CMK (cell line): Measurements from ENCODE around the gene ITPRIPL1.
"Not testable (repeated sequence)": the region's sequence is repeated elsewhere in the genome, so short reads cannot be mapped to it uniquely, and the experiment has no call there.

Experiments used
- DNase-seq: peaks from one replicate; pipeline ENCODE4 v3.0.0-alpha.2; 2010; ENCODE audit warnings: low read depth

The ITPRIPL1 gene, protein sequence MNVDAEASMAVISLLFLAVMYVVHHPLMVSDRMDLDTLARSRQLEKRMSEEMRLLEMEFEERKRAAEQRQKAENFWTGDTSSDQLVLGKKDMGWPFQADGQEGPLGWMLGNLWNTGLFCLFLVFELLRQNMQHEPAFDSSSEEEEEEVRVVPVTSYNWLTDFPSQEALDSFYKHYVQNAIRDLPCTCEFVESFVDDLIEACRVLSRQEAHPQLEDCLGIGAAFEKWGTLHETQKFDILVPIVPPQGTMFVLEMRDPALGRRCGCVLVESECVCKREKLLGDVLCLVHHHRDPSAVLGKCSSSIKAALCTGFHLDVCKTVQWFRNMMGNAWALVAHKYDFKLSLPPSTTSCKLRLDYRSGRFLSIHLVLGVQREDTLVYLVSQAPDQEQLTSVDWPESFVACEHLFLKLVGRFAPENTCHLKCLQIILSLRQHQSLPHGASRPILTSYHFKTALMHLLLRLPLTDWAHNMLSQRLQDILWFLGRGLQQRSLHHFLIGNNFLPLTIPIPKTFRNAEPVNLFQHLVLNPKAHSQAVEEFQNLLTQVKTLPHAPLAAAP

DNA sequence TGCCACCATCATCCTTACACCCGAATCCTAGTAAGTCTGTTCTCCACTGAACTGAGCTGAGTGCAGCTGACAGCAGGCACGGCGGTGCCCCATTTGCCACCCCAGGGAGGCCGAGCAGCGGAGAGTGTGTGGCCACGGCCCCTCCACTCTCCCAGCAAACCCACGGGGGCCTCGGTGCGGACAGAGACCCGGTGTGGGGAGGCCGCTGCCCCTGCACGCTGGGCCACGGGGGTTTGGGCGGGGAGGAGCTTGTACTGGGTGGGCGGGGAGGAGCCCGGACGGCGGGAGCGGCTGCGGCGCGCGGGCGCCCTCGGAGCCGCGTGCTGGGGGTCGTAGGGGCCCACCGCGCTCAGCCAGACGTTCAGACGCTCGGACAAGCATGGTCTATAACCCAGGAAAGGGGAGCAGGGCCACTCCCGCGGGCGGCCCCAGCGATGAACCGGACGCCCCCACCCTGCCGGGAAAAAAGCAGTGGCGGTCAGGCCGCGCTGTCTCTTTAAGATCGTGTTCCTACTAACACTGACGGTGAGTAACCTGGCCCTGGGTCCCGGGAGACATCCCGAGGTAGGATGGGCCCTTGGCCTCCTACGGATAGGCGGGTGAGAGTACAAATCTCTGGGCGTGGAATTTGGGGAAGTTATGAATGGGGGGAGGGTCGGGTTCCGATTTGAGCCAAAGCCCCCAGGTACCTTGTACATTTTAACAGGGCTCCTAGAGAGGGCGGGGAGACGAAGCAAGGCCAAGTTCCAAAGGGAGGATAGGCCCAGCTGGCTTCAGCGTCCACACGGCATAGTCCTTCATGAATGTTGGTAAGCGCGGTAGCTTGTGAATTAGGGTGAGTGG lies at the start of gene ITPRIPL1:
ITPRIPL1 (plus strand) TSS at position 277 of the 843 bp plus-strand sequence; CDS start at position 800, 523 bp downstream.
- DNase-seq = peak; percentile 63

DNA sequence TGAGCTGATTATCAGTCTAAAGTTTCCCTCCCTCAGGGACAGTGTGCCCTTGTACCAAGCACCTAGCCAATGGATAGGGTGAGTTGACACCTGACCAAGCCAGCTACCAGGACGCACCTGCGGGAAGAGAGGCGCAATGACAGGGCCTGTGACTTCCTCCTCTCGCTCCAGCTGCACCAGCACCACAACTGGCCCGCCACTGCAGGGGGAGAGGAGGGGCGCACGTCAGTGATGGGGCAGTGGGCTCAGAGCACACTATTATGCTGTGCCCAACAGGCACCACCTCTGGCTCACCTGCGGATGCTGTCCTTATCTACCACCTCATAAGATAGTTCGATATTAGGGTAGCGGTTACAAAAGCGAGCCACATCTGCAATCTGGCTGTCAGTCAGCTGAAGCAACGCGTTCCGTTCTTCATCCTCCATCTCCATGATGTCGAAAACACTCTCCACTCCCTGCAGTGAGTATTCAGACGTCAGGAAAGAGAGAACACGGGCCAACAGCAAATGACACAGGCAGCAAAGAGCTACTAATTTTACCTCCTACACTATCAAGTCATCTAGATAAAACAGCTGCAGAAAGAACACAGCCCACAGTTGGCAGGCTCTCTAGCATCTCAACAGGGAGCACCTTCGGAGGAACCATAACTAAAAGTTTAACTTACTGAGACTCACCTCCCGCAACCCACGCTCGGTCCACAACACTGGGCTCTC lies 48.2 kb upstream of the ITPRIPL1 start:
- DNase-seq = no peak

DNA sequence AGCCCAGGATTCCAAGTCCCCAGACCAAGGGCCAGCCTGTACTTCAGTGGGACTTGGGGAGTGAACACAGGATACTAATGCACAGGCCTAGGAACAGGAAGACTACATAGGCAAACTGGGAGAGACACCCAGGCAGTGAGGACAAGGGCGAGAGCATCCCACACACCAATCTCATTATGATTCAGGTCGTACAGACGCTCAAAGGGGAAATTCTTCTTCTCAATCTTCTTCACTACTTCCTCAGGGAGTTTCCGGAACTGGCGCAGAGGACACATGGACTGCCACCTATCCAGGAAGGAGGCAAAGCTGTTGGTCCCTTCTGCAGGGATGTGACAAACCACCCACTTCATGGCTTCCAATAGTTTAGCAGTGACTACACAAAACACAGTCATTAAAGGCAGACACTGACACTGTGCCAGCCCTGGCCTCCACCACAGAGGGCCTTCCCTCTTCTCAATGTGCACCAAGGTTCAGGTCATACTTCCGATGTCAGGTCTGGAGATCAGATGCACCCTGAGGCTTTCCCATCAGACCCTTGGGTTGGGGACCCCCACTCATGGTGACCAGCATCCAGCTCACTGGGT lies 37.8 kb upstream of the ITPRIPL1 start:
- no peak for DNase-seq

DNA sequence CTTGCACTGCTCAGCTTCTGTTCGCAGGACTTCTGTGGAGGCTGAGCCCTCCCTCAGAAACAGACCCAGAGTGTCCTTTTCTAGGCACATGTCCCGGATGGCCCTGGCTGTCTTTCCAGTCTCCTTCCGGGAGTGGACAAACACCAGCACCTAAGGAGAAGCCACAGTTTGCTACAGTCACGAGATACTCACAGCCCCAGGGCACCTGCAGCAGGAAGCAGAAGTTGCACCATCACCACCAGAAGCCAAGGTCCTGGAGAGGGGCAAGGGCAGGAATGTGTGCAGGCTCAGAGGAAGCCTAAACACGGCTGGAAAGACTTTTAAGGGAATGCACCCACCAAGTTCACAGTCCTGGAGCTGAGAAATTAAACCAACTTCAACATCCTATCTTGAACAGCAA lies 33.4 kb upstream of the ITPRIPL1 start:
- no peak for DNase-seq

DNA sequence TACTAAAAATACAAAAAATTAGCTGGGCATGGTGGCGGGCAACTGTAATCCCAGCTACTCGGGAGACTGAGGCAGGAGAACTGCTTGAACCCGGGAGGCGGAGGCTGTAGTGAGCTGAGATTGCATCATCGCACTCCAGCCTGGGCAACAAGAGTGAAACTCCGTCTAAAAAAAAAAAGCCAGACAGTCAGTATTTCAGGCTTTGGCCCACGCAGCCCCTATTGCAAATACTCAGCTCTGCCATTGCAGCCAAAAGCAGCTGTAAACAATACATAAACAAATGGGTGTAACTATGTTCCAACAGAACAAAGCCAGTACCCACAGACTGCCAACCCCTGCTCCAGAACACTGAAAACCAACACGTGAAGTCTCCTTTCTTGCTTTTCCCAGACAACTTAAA lies 30.8 kb upstream of the ITPRIPL1 start:
- not testable (repeated sequence) for DNase-seq

DNA sequence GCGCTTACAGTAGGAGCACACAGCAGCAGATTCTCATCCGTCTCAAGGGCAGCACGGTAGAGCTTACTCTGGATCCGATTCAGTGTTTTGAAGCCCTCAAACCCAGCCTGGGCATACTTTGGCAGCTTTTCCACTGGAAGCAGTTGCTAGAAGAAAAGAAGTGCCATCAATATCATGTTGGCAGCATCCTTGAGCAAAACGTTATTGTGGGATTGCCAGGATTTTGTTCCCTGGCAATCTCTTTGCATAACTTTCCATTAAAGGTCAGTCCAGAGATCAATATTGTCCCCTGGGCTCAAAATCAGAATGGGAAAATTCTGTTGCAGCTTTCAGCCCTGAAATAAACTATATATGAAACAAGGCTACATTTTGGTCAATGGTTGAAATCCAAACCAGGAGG lies 28.2 kb upstream of the ITPRIPL1 start:
- DNase-seq = no peak

DNA sequence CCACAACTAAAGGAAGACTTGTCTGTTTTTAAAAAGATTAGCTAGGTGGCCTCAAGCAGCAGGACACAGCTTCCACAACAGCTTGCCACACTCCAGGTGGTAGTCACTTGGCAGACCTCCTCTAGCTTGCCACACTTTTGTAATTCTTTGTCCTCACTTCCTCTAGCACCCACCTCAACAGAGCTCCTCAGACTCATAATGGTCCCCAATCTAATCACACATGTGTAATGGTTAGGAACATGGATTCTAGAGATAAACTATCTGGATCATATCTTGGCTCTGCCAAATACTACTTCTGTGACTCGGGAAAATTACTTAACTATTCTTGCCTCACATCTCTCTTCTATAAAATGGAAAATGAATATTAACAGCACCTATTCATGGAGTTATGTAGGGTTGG lies 23.3 kb upstream of the ITPRIPL1 start:
- DNase-seq = no peak

DNA sequence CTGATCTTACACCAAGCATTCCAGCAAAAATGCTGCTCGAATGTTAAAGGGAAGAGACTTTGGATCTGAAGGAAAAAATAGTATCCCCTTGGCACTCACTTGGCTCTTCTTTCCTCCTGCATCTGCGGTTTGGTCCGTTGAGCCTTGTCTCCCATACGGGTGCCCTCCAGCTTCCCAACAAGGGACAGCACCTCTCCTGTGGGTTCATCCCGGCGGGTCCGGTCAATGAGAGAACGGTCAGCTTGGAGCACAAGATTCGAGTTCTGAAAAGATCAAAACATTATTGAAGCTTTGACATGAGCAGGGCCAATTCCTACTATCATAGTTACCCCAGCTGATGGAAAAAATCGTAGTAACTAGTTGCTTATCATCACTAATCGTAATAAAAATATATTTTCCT lies 20.5 kb upstream of the ITPRIPL1 start:
- DNase-seq = no peak

DNA sequence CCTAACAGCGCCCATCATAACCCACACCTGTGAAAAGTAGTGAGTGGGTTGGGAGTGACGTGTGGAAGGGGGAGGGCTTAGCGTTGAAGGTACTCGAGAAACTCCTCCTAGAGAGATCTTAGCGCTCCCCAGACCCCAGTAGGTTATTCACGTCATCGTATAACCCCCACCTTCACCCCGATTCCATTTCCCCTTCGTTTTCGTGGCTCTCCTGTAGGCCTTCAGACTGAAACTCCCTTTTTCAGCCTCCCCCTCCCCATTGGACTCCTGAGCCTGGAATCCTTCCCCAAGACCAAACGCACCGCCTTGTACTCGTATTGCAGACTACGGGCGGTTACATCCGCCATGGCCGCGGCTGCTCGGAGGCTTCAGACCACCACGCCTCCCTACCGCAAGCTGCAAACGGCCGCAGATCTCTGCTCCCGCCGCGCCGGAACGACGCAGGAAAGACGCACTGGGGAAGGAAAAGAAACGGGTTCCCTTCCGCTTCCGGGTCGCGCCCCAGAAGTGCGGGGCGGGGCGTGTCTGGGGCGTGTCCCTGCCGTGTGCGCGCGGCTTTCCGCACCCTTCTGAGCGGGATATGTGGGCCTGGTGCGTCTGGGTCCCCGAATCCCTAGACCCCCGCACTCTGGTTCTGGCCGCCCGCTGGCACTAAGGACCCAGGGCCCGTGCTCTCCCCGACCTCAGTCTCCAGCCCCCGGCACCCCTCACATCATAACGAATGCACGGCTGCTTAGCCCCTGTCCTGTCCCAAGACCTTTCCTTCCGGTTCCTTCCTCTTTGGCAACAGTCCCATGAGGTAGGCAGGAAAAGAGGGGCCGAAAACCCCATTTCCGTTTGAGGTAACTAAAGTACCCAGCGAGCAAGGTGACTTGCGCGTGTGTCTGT lies 19.8 kb upstream of the ITPRIPL1 start, which contains the start of gene SNRNP200:
SNRNP200 (minus strand) TSS at position 456 of the 888 bp plus-strand sequence; CDS start at position 347, 109 bp downstream.
- peak; percentile 77 for DNase-seq

DNA sequence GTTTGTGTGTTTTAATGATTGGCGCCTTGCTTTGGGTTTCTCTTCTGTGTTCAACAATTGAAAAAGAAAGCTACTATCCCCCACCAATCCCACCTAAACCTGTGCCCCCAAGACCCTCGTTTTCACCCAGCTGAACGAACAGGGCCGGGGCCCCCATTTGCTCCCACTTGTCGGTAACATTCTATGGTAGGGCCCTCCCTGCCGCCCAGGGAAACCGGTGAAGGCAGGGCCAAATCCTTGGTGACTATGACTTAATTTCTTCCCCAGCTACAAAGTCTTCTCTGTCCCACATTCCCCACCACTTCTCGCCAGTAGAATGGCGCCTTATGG lies 19.2 kb upstream of the ITPRIPL1 start:
- no peak for DNase-seq

DNA sequence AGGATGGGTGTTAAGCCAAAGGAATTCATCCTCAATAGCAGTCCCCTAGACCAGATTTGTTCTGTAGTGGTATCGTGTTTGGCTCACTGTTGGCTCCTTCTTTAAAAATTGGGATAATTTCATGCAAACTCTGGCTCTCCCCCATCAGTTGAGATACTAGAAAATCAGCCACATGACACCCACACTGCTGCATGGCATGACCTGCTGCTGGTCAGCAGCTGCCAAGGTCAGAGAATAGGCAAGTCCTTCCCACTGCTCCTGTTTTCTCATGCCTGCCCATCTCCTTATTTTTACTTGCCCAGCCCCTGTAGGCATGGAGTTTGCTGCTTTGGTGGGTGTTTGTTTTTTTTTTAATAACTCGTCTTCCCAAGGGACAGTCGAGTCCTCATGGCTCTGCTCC lies 18.7 kb upstream of the ITPRIPL1 start:
- no peak for DNase-seq

DNA sequence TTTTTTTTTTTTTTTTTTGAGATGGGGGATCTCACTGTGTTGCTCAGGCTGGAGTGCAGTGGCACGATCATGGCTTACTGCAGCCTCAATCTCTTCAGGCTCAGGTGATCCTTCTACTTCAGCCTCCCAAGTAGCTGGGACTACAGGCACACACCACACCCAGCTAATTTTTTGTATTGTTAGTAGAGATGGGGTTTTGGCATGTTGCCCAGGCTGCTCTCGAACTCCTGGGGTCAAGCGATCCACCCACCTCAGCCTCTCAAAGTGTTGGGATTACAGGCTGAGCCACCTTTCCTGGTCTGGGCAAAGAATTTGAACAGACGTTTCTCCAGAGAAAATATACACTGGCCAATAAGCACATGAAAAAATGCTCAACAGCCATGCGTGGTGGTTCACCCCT lies 16.9 kb upstream of the ITPRIPL1 start:
- no peak for DNase-seq

DNA sequence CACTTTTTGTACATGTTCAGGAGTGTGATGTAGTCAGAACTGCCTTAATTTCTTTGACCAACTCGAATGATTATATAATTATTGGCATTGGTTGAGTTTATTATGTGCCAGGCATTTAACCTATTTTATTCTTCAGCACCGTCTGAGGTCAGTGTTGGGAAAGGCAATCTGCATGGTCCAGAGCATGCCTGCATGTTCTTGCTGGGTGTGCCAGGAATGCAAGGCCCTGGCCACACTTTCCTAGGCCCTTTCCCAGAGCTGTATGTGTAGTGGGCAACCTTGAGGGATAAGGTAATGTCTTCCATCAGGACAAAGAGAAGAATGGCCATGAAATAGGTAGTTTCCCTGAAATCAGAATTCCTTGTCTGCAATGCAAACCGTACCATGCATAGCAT lies 10.1 kb upstream of the ITPRIPL1 start:
- no peak for DNase-seq

DNA sequence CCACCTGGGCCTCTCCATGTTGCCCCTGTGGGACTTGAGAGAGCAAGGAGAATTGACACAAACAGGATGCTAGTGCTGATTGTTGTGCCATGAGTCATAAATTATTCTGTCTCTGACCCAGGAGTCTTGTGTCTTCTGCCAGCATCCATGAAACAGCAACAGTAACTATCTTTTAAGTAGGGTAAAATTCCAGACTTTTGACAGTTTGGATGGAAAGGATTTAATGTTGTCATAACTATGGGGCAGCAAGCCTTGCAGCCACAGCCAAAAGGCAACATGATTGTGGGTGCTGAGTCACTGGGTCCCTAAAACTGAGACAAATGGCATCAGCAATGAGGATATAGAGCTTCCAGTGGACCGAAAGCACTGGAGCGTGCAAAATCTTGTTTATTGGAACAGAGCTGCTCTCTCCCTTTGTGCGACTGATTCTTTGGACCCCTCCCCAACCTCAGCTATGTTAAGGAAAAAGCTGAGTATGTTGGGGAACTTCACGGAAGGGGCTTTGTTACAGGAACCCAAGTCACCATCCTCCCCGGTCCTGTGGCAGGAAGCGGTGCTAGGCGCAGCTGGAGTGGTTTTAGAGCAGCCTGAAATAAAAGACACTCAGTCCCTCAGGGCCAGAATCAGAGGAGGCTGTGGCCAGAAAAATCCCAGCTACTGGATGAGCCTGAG lies 9.6 kb upstream of the ITPRIPL1 start:
- DNase-seq = no peak

DNA sequence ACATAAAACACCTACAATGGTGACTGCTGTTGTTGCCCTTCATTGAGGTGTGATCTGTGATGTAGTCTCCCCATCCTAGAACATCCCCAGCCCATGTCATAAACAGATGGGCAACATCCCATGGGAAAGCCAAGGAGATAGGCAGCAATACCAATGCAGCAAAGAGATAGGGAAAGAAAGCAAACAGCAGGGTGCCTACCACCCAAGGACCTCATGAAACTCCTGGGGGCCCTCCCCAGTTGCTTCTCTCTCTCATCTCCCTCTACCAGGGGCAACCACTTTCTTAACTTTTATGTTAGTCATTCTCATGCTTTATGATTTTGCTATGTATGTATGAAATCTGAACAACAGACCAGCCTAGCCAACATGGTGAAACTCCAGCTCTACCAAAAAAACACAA lies 8.1 kb upstream of the ITPRIPL1 start:
- DNase-seq = no peak

DNA sequence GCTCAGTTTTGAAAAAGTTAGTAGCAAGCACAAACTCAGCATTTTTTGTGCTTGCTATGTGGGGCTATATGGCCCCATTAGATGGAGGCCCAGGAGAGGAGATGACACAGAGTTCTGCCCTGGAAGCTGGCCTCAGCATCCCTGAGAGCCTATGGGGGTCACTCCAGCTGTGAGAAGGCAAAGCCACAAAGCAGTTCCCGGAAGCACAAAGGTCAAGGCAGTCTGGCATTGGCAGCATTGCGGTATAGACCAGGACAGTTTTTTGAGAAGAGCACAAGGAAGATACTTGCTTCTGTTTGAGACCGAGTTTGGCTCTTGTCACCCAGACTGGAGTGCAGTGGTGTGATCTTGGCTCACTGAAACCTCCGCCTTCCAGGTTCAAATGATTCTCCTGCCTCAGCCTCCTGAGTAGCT lies 7.5 kb upstream of the ITPRIPL1 start:
- DNase-seq = no peak

DNA sequence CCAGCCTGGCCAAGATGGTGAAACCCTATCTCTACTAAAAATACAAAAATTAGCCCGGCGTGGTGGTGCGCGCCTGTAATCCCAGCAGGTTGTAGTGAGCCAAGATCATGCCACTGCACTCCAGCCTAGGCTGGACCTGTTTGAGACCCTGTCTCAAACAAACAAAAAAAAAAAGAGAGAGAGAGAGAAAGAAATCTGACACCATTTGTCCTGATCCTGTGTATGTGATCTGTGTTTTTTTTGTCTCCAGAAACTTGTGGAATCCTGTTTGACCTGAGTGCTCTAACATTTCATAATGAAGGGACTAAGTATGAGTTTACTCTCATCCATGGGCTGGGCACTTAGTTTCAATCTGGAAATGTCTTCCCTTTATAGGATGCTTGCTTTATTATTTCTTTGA lies 6.4 kb upstream of the ITPRIPL1 start:
- DNase-seq = no peak

DNA sequence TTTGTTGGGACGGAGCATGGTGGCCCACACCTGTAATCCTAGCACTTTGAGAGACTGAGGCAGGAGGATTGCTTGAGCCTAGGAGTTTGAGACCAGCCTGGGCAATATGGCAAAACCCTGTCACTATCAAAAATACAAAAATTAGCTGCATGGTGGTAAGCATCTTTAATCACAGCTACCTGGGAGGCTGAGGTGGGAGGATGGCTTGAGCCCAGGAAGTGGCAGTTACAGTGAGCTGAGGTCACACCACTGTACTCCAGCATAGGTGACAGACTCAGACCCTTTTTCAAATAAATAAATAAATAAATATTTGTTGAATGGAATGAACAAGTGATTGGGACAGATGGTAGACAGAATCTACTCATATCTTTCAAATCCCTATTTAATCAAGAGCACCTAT lies 5.7 kb upstream of the ITPRIPL1 start:
- DNase-seq = no peak

DNA sequence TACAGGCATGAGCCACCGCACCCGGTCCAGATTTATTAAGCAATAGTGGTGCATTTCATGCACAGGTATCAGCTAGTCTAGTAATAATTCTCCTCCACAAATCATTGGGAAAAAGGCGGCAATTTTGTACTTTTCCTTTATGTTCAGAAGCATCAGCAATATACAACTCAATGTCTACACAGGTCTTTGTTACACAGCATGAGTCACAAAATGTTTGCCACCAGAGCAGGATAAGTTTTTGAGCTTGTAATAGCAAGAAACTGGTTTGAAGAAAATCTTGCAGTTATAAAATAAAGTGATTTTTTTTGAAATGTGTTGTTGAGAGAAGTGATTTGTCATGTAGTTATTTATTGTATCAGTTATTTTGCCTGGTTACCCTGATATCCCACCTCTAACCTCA lies 4.8 kb upstream of the ITPRIPL1 start:
- no peak for DNase-seq
